ENCODE results near the gene RPGRIP1. TPM values are rescaled to one million over a fixed set of nuclear protein-coding genes. Genes with fewer than 3 reads are reported as not detected.
A peak's percentile ranks its signal among the peaks of the same experiment; 100 is the strongest.

Gene RPGRIP1
- under 1 TPM in 1 of 2 experiments, not detected in 1; 0.07 TPM for total RNA-seq

GRCh38 chr14:21279783-21280182 lies at the start of gene RPGRIP1:
Gene RPGRIP1, plus strand, starts transcription at chr14:21280083. Its CDS starts 7,894 bp downstream, at chr14:21287977.
- intact Hi-C loops (cut with micrococcal nuclease) = no loop called here
- Mint-ChIP-seq H3K4me3 (no peak within 1 kb of the TSS), H3K4me1 (ENCODE audit: low read depth) (no peaks in the 10 kb centered on the region), H3K27ac (no peak within 1 kb of the TSS), H3K36me3 (no peaks in the 10 kb centered on the region), H3K27me3 (no peaks in the 10 kb centered on the region), H3K9me3 (no peaks in the 10 kb centered on the region)
- DNase-seq = no peak
- POLR2A ChIA-PET = no interaction called here
- CTCF ChIA-PET = no interaction called here

DNA sequence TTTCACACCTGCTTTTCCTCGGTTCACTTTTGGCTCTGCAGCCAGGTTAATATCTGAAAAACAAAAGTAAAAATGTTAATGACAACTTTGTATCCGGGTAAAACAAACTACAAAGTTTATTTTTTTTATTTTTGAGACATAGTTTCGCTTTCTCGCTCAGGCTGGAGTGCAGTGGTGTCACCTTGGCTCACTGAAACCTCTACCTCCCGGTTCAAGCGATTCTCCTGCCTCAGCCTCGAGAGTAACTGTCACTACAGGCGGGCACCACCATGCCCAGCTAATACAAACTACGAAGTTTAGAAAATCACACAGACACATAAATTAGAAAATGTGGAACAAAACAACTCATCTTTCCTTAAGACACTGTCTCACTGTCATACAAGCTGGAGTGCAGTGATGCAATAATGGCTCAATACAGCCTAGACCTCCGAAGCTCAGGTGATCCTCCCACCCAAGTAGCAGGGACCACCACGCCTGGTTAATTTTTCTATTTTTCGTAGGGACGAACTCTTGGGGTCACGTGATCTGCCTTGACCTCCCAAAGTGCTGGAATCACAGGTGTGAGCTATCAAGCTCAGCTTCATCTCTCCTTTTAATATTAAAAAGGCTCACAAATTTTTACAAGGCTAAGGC lies 48.7 kb upstream of the RPGRIP1 start:
- no peaks in the 10 kb centered on the region for H3K27me3 Mint-ChIP-seq
- intact Hi-C loops (cut with micrococcal nuclease) = loop anchor here (1.0 to 10.0 kb wide), 4 partner anchors 14 to 324 kb away; partner anchors contain the start of gene SUPT16H
- POLR2A ChIA-PET = interaction anchor here (0.9 to 2.7 kb wide), 6 partner anchors 16 to 139 kb away, joined by 3 to 16 read pairs (median 6); no protein-coding TSS in a partner anchor
- H3K27ac Mint-ChIP-seq = peak overlapping the region; percentile 92
- H3K36me3 Mint-ChIP-seq = peaks cover 72% of the 10 kb centered on the region
- peak; percentile 53 for DNase-seq
- H3K4me1 Mint-ChIP-seq (ENCODE audit: low read depth) = peaks cover 83% of the 10 kb centered on the region
- CTCF ChIA-PET = interaction anchor here (1.1 to 2.0 kb wide), 6 partner anchors 15 to 162 kb away, joined by 3 to 6 read pairs (median 4); no protein-coding TSS in a partner anchor
- no peaks in the 10 kb centered on the region for H3K9me3 Mint-ChIP-seq
- H3K4me3 Mint-ChIP-seq = peak overlapping the region; percentile 66

GRCh38 chr14:21233457-21234076 lies 46.3 kb upstream of the RPGRIP1 start:
- peak; percentile 33 for DNase-seq
- Mint-ChIP-seq H3K36me3 (peaks cover 66% of the 10 kb centered on the region), H3K4me1 (ENCODE audit: low read depth) (peaks cover 89% of the 10 kb centered on the region), H3K27me3 (no peaks in the 10 kb centered on the region), H3K4me3 (peak overlapping the region; percentile 46), H3K9me3 (no peaks in the 10 kb centered on the region), H3K27ac (peak overlapping the region; percentile 79)
- intact Hi-C loops (cut with micrococcal nuclease) = loop anchor here (2.0 to 10.0 kb wide), 3 partner anchors 21 to 321 kb away; partner anchors contain the start of gene SUPT16H
- ChIA-PET POLR2A (interaction anchor here (1.0 kb wide), 1 partner anchor 221 kb away, joined by 4 read pairs; no protein-coding TSS in a partner anchor), CTCF (interaction anchor here (0.9 to 1.9 kb wide), 2 partner anchors 13 to 23 kb away, joined by 3 to 5 read pairs; no protein-coding TSS in a partner anchor)

GRCh38 chr14:21234112-21234511 lies 45.8 kb upstream of the RPGRIP1 start:
- intact Hi-C loops (cut with micrococcal nuclease) = loop anchor here (2.0 to 10.0 kb wide), 3 partner anchors 21 to 321 kb away; partner anchors contain the start of gene SUPT16H

DNA sequence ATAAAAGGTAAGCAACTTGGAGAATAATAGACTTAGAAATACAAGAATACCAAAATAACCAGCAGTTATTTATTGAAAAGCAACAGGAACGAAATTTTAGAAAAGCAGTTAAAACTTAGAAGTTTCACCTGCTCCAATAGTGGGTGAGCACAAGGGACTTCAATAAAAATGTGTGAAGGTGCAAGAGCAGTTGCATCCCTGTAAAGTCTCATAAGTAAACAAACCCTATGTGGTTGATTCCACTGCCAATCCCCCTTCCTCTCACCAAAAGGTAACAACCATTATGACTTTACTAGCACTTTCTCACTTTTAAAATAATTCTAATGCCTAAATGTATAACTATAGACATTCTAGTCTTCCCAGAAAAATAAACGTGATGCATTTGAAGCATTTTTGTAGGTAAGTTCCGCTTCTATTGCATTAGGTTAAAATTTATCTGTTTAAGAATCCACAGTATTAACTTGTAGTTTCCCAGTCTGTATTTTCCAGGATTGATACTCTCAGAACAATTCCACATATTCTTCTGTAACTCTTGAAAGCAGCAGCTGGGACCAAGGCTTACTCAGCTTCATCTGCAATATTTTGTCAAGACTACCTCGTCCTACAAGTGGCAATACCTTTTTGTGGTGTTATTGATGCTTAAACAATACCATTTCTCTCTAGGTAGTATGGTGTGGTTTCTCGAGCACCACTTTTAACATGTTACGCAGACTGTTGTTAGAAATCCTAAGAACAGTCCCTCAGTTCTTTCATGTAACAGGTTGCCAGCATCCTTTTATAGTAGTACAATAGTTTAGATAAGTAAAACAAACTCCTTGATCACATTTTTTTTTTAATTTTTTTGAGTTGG lies 42.7 kb upstream of the RPGRIP1 start:
- H3K4me1 Mint-ChIP-seq (ENCODE audit: low read depth) = peaks cover 86% of the 10 kb centered on the region
- no peaks in the 10 kb centered on the region for H3K27me3 Mint-ChIP-seq
- ChIA-PET CTCF (no interaction called here), POLR2A (no interaction called here)
- peaks cover 60% of the 10 kb centered on the region for H3K36me3 Mint-ChIP-seq
- intact Hi-C loops (cut with micrococcal nuclease) = loop anchor here (10.0 kb wide), 1 partner anchor 318 kb away; no protein-coding TSS in a partner anchor
- no peak overlapping the region for H3K4me3 Mint-ChIP-seq
- peak overlapping the region; percentile 13 for H3K27ac Mint-ChIP-seq
- no peaks in the 10 kb centered on the region for H3K9me3 Mint-ChIP-seq
- DNase-seq = no peak

More at GRCh38 chr14:21234112-21234511, 45.8 kb upstream of the RPGRIP1 start:
- H3K36me3 Mint-ChIP-seq = peaks cover 72% of the 10 kb centered on the region
- no peak for DNase-seq
- no peaks in the 10 kb centered on the region for H3K9me3 Mint-ChIP-seq
- peak overlapping the region; percentile 5 for H3K27ac Mint-ChIP-seq
- CTCF ChIA-PET = no interaction called here
- peak overlapping the region; percentile 46 for H3K4me3 Mint-ChIP-seq
- H3K4me1 Mint-ChIP-seq (ENCODE audit: low read depth) = peaks cover 95% of the 10 kb centered on the region
- POLR2A ChIA-PET = interaction anchor here (1.0 kb wide), 1 partner anchor 220 kb away, joined by 4 read pairs; no protein-coding TSS in a partner anchor
- no peaks in the 10 kb centered on the region for H3K27me3 Mint-ChIP-seq

DNA sequence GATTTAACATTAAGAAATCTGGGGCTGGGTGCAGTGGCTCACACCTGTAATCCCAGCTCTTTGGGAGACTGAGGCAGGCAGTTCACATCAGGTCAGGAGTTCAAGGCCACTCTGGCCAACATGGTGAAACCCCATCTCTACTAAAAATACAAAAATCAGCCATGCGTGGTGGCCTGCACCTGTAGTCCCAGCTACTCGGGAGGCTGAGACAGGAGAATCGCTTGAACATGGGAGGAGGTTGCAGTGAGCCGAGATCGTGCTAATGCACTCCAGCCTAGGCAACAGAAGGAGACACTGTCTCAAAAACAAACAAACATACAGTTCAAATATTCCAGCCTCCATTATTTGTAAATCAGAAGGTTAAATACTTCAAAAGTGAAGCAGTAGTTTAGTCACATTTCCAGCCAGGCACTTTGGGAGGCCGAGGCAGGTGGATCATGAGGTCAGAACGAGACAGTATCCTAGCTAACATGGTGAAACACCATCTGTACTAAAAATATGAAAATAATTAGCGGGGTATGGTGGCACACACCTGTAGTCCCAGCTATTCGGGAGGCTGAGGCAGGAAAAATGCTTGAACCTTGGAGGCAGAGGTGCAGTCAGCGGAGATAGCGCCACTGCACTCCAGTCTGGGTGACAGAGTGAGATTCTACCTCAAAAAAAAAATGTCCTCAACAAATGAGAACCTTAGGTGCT lies 40.9 kb upstream of the RPGRIP1 start:
- ChIA-PET CTCF (interaction anchor here (1.1 kb wide), 1 partner anchor 11 kb away, joined by 3 read pairs; no protein-coding TSS in a partner anchor), POLR2A (interaction anchor here (0.6 to 1.6 kb wide), 3 partner anchors 17 to 122 kb away, joined by 3 to 7 read pairs (median 3); no protein-coding TSS in a partner anchor)
- no peaks in the 10 kb centered on the region for H3K27me3 Mint-ChIP-seq
- DNase-seq = no peak
- peaks cover 55% of the 10 kb centered on the region for H3K36me3 Mint-ChIP-seq
- intact Hi-C loops (cut with micrococcal nuclease) = loop anchor here (10.0 kb wide), 1 partner anchor 316 kb away; no protein-coding TSS in a partner anchor
- H3K9me3 Mint-ChIP-seq = no peaks in the 10 kb centered on the region
- H3K4me1 Mint-ChIP-seq (ENCODE audit: low read depth) = peaks cover 83% of the 10 kb centered on the region
- H3K27ac Mint-ChIP-seq = peak overlapping the region; percentile 33
- H3K4me3 Mint-ChIP-seq = no peak overlapping the region

- DNase-seq = no peak
- Mint-ChIP-seq H3K4me1 (ENCODE audit: low read depth) (peaks cover 82% of the 10 kb centered on the region), H3K27me3 (no peaks in the 10 kb centered on the region), H3K9me3 (no peaks in the 10 kb centered on the region), H3K4me3 (no peak overlapping the region), H3K36me3 (peaks cover 55% of the 10 kb centered on the region), H3K27ac (no peak overlapping the region)
- ChIA-PET CTCF (interaction anchor here (1.0 to 1.1 kb wide), 2 partner anchors 8 to 14 kb away, joined by 3 to 4 read pairs; no protein-coding TSS in a partner anchor), POLR2A (interaction anchor here (1.6 kb wide), 1 partner anchor 16 kb away, joined by 7 read pairs; no protein-coding TSS in a partner anchor)
- intact Hi-C loops (cut with micrococcal nuclease) = no loop called here
Measured at GRCh38 chr14:21240417-21240816, 39.5 kb upstream of the RPGRIP1 start.

DNA sequence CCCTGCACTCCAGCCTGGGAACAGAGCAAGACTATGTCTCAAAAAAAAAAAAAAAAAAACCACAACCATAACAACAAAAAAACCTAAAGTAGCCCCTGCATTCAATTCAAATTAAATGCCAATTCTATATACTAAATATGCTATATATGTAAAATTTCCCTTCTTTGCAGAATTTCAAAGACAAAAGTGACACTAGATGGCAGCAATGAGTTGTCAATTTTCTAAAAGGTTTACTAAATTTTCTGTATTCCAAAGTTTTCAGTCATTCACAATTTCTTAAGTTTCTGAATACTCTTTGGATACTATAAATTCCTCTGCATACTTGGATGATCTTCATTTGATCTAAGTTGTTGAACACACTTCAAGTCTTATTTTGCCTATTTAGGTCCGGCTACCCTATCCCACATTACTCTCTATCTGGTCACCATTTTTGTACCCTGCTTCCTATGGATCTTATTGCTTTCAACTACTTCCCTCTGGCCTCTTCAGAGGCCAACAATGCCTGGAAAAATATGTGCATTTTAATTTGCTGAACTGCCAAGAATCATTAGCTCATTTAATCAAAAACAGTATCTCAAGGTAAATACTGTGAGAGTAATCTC lies 38.6 kb upstream of the RPGRIP1 start:
- intact Hi-C loops (cut with micrococcal nuclease) = no loop called here

DNA sequence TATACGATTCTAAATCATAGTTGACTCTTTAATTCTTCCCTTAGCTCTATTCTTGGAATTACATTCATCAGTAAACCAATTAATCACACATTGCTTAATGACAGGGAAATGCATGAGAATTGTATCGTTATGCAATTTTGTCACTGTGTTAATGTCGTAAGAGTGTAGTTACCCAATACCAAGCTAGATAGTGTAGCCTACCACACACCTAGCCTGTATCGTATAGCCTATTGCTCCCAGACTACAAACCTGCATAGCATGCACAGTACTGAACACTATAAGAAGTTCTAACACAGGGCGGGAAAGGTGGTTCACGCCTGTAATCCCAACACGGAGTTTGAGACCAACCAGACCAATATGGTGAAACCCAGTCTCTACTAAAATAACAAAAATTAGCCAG lies 35.3 kb upstream of the RPGRIP1 start:
- CTCF ChIA-PET = interaction anchor here (0.7 to 1.6 kb wide), 4 partner anchors 9 to 180 kb away, joined by 3 to 9 read pairs (median 4); no protein-coding TSS in a partner anchor
- H3K9me3 Mint-ChIP-seq = no peaks in the 10 kb centered on the region
- no peaks in the 10 kb centered on the region for H3K27me3 Mint-ChIP-seq
- no peak overlapping the region for H3K4me3 Mint-ChIP-seq
- no peak for DNase-seq
- POLR2A ChIA-PET = interaction anchor here (0.6 to 4.3 kb wide), 4 partner anchors 11 to 21 kb away, joined by 3 to 30 read pairs (median 4); no protein-coding TSS in a partner anchor
- intact Hi-C loops (cut with micrococcal nuclease) = loop anchor here (2.0 kb wide), 1 partner anchor 16 kb away; no protein-coding TSS in a partner anchor
- no peak overlapping the region for H3K27ac Mint-ChIP-seq
- peaks cover 74% of the 10 kb centered on the region for H3K4me1 Mint-ChIP-seq (ENCODE audit: low read depth)
- peaks cover 56% of the 10 kb centered on the region for H3K36me3 Mint-ChIP-seq

More for the DNA sequence above, 38.6 kb upstream of the RPGRIP1 start:
- DNase-seq = no peak
- Mint-ChIP-seq H3K27me3 (no peaks in the 10 kb centered on the region), H3K9me3 (no peaks in the 10 kb centered on the region), H3K36me3 (peaks cover 56% of the 10 kb centered on the region), H3K4me1 (ENCODE audit: low read depth) (peaks cover 79% of the 10 kb centered on the region), H3K4me3 (no peak overlapping the region), H3K27ac (peak overlapping the region; percentile 1)
- ChIA-PET POLR2A (no interaction called here), CTCF (interaction anchor here (1.0 to 1.1 kb wide), 4 partner anchors 9 to 20 kb away, joined by 3 to 4 read pairs (median 4); no protein-coding TSS in a partner anchor)

GRCh38 chr14:21245813-21246212 lies 34.1 kb upstream of the RPGRIP1 start:
- CTCF ChIA-PET = no interaction called here
- Mint-ChIP-seq H3K36me3 (peaks cover 62% of the 10 kb centered on the region), H3K27me3 (no peaks in the 10 kb centered on the region), H3K27ac (no peak overlapping the region), H3K4me1 (ENCODE audit: low read depth) (peaks cover 77% of the 10 kb centered on the region), H3K9me3 (no peaks in the 10 kb centered on the region), H3K4me3 (no peak overlapping the region)
- DNase-seq = no peak
- intact Hi-C loops (cut with micrococcal nuclease) = loop anchor here (2.0 kb wide), 1 partner anchor 17 kb away; no protein-coding TSS in a partner anchor
- POLR2A ChIA-PET = interaction anchor here (1.0 to 4.3 kb wide), 2 partner anchors 10 to 20 kb away, joined by 6 to 30 read pairs; no protein-coding TSS in a partner anchor

Data from activated CD4-positive, alpha-beta memory T cell treated with anti-CD3 and anti-CD28 coated beads for 36 hours (primary cell).